Keratinocyte (primary cell): ENCODE data around the gene DHH.
"Not testable (repeated sequence)": the region's sequence is repeated elsewhere in the genome, so short reads cannot be mapped to it uniquely, and the experiment has no call there.

Experiments
- CTCF ChIP-seq, 3 experiments: IDR thresholded peaks in 1 of 3; conservative IDR thresholded peaks in 1 of 3; optimal IDR thresholded peaks in 1 of 3; 2 replicates in 2 of 3; 3 replicates in 1 of 3; pipeline versions ENCODE3 to v1.5.1; 2011; ENCODE audit warnings: low read length in 3 of 3, mild to moderate bottlenecking in 3 of 3, moderate library complexity in 2 of 3, control low read depth in 1 of 3, inconsistent platforms in 1 of 3; ENCODE audit not compliant: insufficient read depth in 2 of 3; ENCODE audit errors: extremely low read depth in 1 of 3
- EZH2 ChIP-seq: IDR thresholded peaks from one replicate; pipeline ENCODE4 v1.6.1; 2012; ENCODE audit warnings: inconsistent platforms, mild to moderate bottlenecking, low read length, moderate library complexity

GRCh38 chr12:49127971-49128370 lies 33.4 kb upstream of the DHH start:
- TF ChIP-seq CTCF (optimal IDR thresholded peaks at IDR 0.05 in 1 of 3, IDR thresholded peaks at IDR 0.05 in 1 of 3, conservative IDR thresholded peaks at IDR 0.05 in 1 of 3; ENCODE audit: extremely low read depth in 1 of 3, insufficient read depth in 2 of 3, low read length in 3 of 3); EZH2: not testable (repeated sequence)
